Measurements from ENCODE around the gene ZNF213. TPM values are rescaled to one million over a fixed set of nuclear protein-coding genes. Genes with fewer than 3 reads are reported as not detected.

The ZNF213 gene
- total and polyA plus RNA-seq, 2 experiments from 2014 or later = 2.9 to 10.4 TPM

- TF ChIP-seq, protein P1, sequence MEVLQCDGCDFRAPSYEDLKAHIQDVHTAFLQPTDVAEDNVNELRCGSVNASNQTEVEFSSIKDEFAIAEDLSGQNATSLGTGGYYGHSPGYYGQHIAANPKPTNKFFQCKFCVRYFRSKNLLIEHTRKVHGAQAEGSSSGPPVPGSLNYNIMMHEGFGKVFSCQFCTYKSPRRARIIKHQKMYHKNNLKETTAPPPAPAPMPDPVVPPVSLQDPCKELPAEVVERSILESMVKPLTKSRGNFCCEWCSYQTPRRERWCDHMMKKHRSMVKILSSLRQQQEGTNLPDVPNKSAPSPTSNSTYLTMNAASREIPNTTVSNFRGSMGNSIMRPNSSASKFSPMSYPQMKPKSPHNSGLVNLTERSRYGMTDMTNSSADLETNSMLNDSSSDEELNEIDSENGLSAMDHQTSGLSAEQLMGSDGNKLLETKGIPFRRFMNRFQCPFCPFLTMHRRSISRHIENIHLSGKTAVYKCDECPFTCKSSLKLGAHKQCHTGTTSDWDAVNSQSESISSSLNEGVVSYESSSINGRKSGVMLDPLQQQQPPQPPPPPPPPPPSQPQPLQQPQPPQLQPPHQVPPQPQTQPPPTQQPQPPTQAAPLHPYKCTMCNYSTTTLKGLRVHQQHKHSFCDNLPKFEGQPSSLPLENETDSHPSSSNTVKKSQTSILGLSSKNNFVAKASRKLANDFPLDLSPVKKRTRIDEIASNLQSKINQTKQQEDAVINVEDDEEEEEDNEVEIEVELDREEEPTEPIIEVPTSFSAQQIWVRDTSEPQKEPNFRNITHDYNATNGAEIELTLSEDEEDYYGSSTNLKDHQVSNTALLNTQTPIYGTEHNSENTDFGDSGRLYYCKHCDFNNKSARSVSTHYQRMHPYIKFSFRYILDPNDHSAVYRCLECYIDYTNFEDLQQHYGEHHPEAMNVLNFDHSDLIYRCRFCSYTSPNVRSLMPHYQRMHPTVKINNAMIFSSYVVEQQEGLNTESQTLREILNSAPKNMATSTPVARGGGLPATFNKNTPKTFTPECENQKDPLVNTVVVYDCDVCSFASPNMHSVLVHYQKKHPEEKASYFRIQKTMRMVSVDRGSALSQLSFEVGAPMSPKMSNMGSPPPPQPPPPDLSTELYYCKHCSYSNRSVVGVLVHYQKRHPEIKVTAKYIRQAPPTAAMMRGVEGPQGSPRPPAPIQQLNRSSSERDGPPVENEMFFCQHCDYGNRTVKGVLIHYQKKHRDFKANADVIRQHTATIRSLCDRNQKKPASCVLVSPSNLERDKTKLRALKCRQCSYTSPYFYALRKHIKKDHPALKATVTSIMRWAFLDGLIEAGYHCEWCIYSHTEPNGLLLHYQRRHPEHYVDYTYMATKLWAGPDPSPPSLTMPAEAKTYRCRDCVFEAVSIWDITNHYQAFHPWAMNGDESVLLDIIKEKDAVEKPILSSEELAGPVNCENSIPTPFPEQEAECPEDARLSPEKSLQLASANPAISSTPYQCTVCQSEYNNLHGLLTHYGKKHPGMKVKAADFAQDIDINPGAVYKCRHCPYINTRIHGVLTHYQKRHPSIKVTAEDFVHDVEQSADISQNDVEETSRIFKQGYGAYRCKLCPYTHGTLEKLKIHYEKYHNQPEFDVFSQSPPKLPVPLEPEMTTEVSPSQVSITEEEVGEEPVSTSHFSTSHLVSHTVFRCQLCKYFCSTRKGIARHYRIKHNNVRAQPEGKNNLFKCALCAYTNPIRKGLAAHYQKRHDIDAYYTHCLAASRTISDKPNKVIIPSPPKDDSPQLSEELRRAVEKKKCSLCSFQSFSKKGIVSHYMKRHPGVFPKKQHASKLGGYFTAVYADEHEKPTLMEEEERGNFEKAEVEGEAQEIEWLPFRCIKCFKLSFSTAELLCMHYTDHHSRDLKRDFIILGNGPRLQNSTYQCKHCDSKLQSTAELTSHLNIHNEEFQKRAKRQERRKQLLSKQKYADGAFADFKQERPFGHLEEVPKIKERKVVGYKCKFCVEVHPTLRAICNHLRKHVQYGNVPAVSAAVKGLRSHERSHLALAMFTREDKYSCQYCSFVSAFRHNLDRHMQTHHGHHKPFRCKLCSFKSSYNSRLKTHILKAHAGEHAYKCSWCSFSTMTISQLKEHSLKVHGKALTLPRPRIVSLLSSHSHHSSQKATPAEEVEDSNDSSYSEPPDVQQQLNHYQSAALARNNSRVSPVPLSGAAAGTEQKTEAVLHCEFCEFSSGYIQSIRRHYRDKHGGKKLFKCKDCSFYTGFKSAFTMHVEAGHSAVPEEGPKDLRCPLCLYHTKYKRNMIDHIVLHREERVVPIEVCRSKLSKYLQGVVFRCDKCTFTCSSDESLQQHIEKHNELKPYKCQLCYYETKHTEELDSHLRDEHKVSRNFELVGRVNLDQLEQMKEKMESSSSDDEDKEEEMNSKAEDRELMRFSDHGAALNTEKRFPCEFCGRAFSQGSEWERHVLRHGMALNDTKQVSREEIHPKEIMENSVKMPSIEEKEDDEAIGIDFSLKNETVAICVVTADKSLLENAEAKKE (CRISPR knock-in tag; IDR thresholded peaks at IDR 0.05) = no peak
- no peak for TF ChIP-seq ETS1 (IDR thresholded peaks at IDR 0.05)
- TF ChIP-seq, protein P2, sequence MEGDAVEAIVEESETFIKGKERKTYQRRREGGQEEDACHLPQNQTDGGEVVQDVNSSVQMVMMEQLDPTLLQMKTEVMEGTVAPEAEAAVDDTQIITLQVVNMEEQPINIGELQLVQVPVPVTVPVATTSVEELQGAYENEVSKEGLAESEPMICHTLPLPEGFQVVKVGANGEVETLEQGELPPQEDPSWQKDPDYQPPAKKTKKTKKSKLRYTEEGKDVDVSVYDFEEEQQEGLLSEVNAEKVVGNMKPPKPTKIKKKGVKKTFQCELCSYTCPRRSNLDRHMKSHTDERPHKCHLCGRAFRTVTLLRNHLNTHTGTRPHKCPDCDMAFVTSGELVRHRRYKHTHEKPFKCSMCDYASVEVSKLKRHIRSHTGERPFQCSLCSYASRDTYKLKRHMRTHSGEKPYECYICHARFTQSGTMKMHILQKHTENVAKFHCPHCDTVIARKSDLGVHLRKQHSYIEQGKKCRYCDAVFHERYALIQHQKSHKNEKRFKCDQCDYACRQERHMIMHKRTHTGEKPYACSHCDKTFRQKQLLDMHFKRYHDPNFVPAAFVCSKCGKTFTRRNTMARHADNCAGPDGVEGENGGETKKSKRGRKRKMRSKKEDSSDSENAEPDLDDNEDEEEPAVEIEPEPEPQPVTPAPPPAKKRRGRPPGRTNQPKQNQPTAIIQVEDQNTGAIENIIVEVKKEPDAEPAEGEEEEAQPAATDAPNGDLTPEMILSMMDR (conservative IDR thresholded peaks at IDR 0.05; ENCODE audit: low read depth in 2 of 2) = no peak
- no peak for TF ChIP-seq JUNB (IDR thresholded peaks at IDR 0.05; ENCODE audit: unreplicated experiment)
These were observed 12.9 kb upstream of the ZNF213 start (continued) for GRCh38 chr16:3121851-3122467.
